KMS-11 (cell line): ENCODE results near the gene PPP1R26.

ENCODE experiments used
- H2AFZ ChIP-seq: fragments of 200-600 bp; sonication (generic); 2 replicates; pipeline ENCODE4 v1.6.1; 2016; ENCODE audit warnings: antibody characterized with exemption, mixed run types, low read depth
- H3K27ac ChIP-seq: fragments of 200-600 bp; sonication (generic); 2 replicates; pipeline ENCODE4 v1.6.1; 2016; ENCODE audit warnings: mild to moderate bottlenecking, mixed run types
- H3K27me3 ChIP-seq: fragments of 200-600 bp; sonication (generic); 2 replicates; pipeline ENCODE4 v1.6.1; 2017; ENCODE audit warnings: mild to moderate bottlenecking, low read depth, mixed run types, moderate library complexity; ENCODE audit not compliant: insufficient read depth
- H3K36me3 ChIP-seq: fragments of 200-600 bp; sonication (generic); 2 replicates; pipeline ENCODE4 v1.6.1; 2017; ENCODE audit warnings: mild to moderate bottlenecking, mixed run types; ENCODE audit not compliant: insufficient read depth
- H3K4me1 ChIP-seq: fragments of 200-600 bp; sonication (generic); 2 replicates; pipeline ENCODE4 v1.6.1; 2016; ENCODE audit warnings: mild to moderate bottlenecking, low read depth, mixed run types; ENCODE audit not compliant: poor library complexity, severe bottlenecking
- H3K4me2 ChIP-seq: fragments of 200-600 bp; sonication (generic); 2 replicates; pipeline ENCODE4 v1.7.0; 2016; ENCODE audit warnings: mild to moderate bottlenecking, mixed run types
- H3K4me3 ChIP-seq: fragments of 200-600 bp; sonication (generic); IDR thresholded peaks from 2 replicates; pipeline ENCODE4 v1.6.1; 2017; ENCODE audit warnings: low read depth, low read length, mixed read lengths; ENCODE audit not compliant: insufficient read depth
- H3K79me2 ChIP-seq: fragments of 200-600 bp; sonication (generic); 2 replicates; pipeline ENCODE4 v1.6.1; 2016; ENCODE audit warnings: low read depth, mixed run types; ENCODE audit not compliant: insufficient read depth
- H3K9ac ChIP-seq: fragments of 200-600 bp; sonication (generic); 2 replicates; pipeline ENCODE4 v1.6.1; 2016; ENCODE audit warnings: mild to moderate bottlenecking, mixed run types
- H4K20me1 ChIP-seq: fragments of 200-600 bp; sonication (generic); 2 replicates; pipeline ENCODE4 v1.6.1; 2016; ENCODE audit warnings: mild to moderate bottlenecking, mixed run types; ENCODE audit not compliant: insufficient read depth
- CTCF ChIP-seq: fragments of 200-600 bp; sonication (generic); conservative IDR thresholded peaks from 2 replicates; pipeline ENCODE4 v1.6.1; 2017; ENCODE audit warnings: low read depth, mild to moderate bottlenecking, antibody characterized with exemption, low read length, moderate library complexity, mixed read lengths

PPP1R26 gene

GRCh38 chr9:135500071-135500524 is 20.5 kb downstream of the PPP1R26 start:
- Histone ChIP-seq H3K9ac (peak overlapping the region; percentile 79; the same call in 1 of the 2 replicates), H3K79me2 (peaks cover 12% of the 10 kb centered on the region), H3K36me3 (no peaks in the 10 kb centered on the region; the same call in 1 of the 2 replicates), H3K27me3 (peaks cover 15% of the 10 kb centered on the region; the same call in 1 of the 2 replicates), H4K20me1 (no peaks in the 10 kb centered on the region), H3K4me1 (peaks cover 7% of the 10 kb centered on the region), H2AFZ (peak overlapping the region; percentile 83), H3K27ac (no peak overlapping the region), H3K4me2 (peak overlapping the region; percentile 99), H3K4me3 (no peak overlapping the region)
- no peak for TF ChIP-seq CTCF

- peak within 1 kb of the TSS; percentile 79 for H3K9ac ChIP-seq
- H3K36me3 ChIP-seq, result no peaks in the 10 kb centered on the region; the same call in 1 of the 2 replicates
- H3K27me3 ChIP-seq, result peaks cover 11% of the 10 kb centered on the region; the same call in 1 of the 2 replicates
- peak within 1 kb of the TSS; percentile 99 for H3K4me2 ChIP-seq
- no peaks in the 10 kb centered on the region for H4K20me1 ChIP-seq
- peak; percentile 50 for TF ChIP-seq CTCF
- no peak within 1 kb of the TSS for H3K4me3 ChIP-seq
- H3K4me1 ChIP-seq, result peaks cover 7% of the 10 kb centered on the region
- H3K27ac ChIP-seq, result peak within 1 kb of the TSS; percentile 38
- peaks cover 12% of the 10 kb centered on the region for H3K79me2 ChIP-seq
- peak within 1 kb of the TSS; percentile 83 for H2AFZ ChIP-seq
Measured at GRCh38 chr9:135500525-135501260, 21.1 kb downstream of the PPP1R26 start, which contains the start of gene MRPS2. TSS of gene MRPS2 (plus strand) at chr9:135500682. CDS start at chr9:135500711, 29 bp downstream.

- no peak overlapping the region for H3K4me3 ChIP-seq
- H2AFZ ChIP-seq, result peak overlapping the region; percentile 83; the same call in 1 of the 2 replicates
- no peaks in the 10 kb centered on the region; the same call in 1 of the 2 replicates for H3K36me3 ChIP-seq
- no peak overlapping the region for H3K27ac ChIP-seq
- peak overlapping the region; percentile 99 for H3K4me2 ChIP-seq
- H3K27me3 ChIP-seq, result peaks cover 8% of the 10 kb centered on the region; the same call in 1 of the 2 replicates
- no peaks in the 10 kb centered on the region for H4K20me1 ChIP-seq
- peaks cover 12% of the 10 kb centered on the region for H3K79me2 ChIP-seq
- TF ChIP-seq CTCF, result no peak
- peak overlapping the region; percentile 79 for H3K9ac ChIP-seq
- H3K4me1 ChIP-seq, result peaks cover 7% of the 10 kb centered on the region
Measured at GRCh38 chr9:135501261-135502167, 21.9 kb downstream of the PPP1R26 start.

GRCh38 chr9:135502168-135502872 is 22.7 kb downstream of the PPP1R26 start:
- no peak for TF ChIP-seq CTCF
- no peak overlapping the region for H3K9ac ChIP-seq

More at GRCh38 chr9:135502168-135502872, 22.7 kb downstream of the PPP1R26 start:
- Histone ChIP-seq H3K27ac (no peak overlapping the region), H3K36me3 (no peaks in the 10 kb centered on the region; the same call in 1 of the 2 replicates), H2AFZ (no peak overlapping the region), H3K79me2 (peaks cover 12% of the 10 kb centered on the region), H4K20me1 (no peaks in the 10 kb centered on the region), H3K4me2 (peak overlapping the region; percentile 99), H3K4me1 (peaks cover 7% of the 10 kb centered on the region), H3K27me3 (peaks cover 8% of the 10 kb centered on the region; the same call in 1 of the 2 replicates), H3K4me3 (no peak overlapping the region)
